ENCODE measurements around the gene BICRAL. TPM values are rescaled to one million over a fixed set of nuclear protein-coding genes. Genes with fewer than 3 reads are reported as not detected.

The BICRAL gene
- total and polyA plus RNA-seq, 9 of the 15 experiments (the other 6 are each of a cell fraction or from before 2014, with no cell fraction given): 1.2 to 11.9 (median 5.6) TPM

DNA sequence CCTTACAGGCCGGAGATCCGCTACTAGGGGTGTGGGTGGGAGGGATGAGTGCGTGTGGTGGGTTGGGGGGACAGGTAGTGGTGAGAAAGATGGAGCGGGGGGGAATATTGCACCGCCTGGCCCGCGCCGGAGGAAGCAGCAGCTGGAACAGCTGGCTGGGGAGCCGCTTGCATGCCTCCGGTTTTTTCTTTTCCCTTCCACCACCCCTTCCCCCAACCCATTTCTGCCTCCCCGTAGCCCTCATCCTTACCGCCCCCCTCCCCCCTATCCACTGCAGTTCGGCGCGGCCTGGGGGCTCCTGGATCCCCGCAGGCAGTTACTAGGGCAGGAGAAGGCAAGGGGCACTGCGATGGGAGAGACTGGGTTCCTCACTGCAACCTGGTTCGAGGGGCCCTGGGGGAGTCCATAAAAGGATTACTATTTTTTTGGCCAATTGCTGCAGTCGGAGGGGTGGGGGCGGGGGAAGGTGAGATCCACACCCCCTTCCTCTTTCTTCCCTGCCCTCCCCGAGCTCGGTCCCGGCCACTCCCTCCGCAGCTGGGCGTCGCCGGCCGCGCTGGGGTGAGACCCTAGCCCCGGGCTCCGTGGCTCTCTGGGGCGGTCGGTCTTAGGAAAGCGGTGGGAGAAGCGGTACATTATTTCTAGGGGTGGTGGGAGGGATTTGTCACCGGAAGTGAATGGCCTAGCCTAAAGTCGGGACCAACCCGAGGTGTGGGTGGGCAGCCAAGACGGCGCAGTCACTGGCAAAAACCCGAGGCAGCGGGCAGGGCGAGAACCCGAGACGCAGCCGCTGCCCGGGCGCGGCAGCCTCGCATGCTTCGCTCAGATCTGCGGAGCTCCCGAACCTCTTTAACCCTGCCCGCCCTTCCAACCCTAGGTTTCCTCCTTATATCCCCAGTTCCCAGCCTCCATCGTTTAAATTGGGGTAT lies 35.1 kb upstream of the BICRAL start (continued):
- no peak; the same call in 1 of the 2 replicates for TF ChIP-seq MYC (IDR thresholded peaks at IDR 0.05; ENCODE audit: low read depth, low read length)
- peak; percentile 52; the same call in 1 of the 2 replicates for TF ChIP-seq MYC (CRISPR knock-in tag; IDR thresholded peaks at IDR 0.05; ENCODE audit: borderline replicate concordance, low read depth)
- TF ChIP-seq HDAC2 (IDR thresholded peaks at IDR 0.05): no peak; the same call in 1 of the 2 replicates
- TF ChIP-seq KLF1 (tag; IDR thresholded peaks at IDR 0.05): 0 out of 2 replicates have a peak, but pooled peaks have one; percentile 50
- TF ChIP-seq POLR2H (tag; IDR thresholded peaks at IDR 0.05; ENCODE audit: low read depth): peak; percentile 18; the same call in 1 of the 2 replicates
- TF ChIP-seq, protein P1, sequence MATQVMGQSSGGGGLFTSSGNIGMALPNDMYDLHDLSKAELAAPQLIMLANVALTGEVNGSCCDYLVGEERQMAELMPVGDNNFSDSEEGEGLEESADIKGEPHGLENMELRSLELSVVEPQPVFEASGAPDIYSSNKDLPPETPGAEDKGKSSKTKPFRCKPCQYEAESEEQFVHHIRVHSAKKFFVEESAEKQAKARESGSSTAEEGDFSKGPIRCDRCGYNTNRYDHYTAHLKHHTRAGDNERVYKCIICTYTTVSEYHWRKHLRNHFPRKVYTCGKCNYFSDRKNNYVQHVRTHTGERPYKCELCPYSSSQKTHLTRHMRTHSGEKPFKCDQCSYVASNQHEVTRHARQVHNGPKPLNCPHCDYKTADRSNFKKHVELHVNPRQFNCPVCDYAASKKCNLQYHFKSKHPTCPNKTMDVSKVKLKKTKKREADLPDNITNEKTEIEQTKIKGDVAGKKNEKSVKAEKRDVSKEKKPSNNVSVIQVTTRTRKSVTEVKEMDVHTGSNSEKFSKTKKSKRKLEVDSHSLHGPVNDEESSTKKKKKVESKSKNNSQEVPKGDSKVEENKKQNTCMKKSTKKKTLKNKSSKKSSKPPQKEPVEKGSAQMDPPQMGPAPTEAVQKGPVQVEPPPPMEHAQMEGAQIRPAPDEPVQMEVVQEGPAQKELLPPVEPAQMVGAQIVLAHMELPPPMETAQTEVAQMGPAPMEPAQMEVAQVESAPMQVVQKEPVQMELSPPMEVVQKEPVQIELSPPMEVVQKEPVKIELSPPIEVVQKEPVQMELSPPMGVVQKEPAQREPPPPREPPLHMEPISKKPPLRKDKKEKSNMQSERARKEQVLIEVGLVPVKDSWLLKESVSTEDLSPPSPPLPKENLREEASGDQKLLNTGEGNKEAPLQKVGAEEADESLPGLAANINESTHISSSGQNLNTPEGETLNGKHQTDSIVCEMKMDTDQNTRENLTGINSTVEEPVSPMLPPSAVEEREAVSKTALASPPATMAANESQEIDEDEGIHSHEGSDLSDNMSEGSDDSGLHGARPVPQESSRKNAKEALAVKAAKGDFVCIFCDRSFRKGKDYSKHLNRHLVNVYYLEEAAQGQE (IDR thresholded peaks at IDR 0.05; ENCODE audit: borderline replicate concordance): no peak
- TF ChIP-seq, protein P1 (CRISPR knock-in tag; IDR thresholded peaks at IDR 0.05; ENCODE audit: low read depth): peak; percentile 14

Measured in K562 (cell line).